A673 (cell line): Measurements from ENCODE around the gene DNAJC28. TPM values are rescaled to one million over a fixed set of nuclear protein-coding genes. Genes with fewer than 3 reads are reported as not detected.

ENCODE experiments used
- BruUV-seq: library from RNA; stranded (reverse); fragments of 400-500 nt; replicated peaks from 2 replicates; lab custom pipeline; 2021; lab: Mats Ljungman, UMichigan
- CTCF ChIA-PET: fragments of 300-600 bp; sonication (Branson Sonifier 250); formaldehyde crosslinking; loops from one replicate; lab custom pipeline; 2022; ENCODE audit warnings: antibody characterized with exemption; lab: Charles Lee
- POLR2A ChIA-PET: fragments of 300-600 bp; sonication (Branson Sonifier 250); formaldehyde crosslinking; loops from one replicate; lab custom pipeline; 2022; ENCODE audit warnings: antibody characterized with exemption; ENCODE audit not compliant: low non-redundant PET; lab: Charles Lee
- DNase-seq: peaks from one replicate; pipeline ENCODE4 v3.0.0-alpha.2; 2015; ENCODE audit warnings: low spot score
- H3K27ac ChIP-seq: fragments of 200-600 bp; sonication (generic); 2 replicates; pipeline ENCODE4 v1.5.1; 2016; ENCODE audit warnings: mixed run types, low read depth, mild to moderate bottlenecking, mixed read lengths, antibody characterized with exemption, low read length; ENCODE audit not compliant: poor library complexity, severe bottlenecking
- H3K27me3 ChIP-seq: fragments of 200-600 bp; sonication (generic); replicated peaks from 2 replicates; pipeline ENCODE4 v1.6.1; 2017; ENCODE audit warnings: mixed run types, low read depth, mild to moderate bottlenecking, mixed read lengths, antibody characterized with exemption, low read length; ENCODE audit not compliant: insufficient read depth, poor library complexity
- H3K36me3 ChIP-seq: fragments of 200-600 bp; sonication (generic); 2 replicates; pipeline ENCODE4 v1.6.1; 2016; ENCODE audit warnings: mixed run types, mild to moderate bottlenecking, mixed read lengths, antibody characterized with exemption, low read length; ENCODE audit not compliant: insufficient read depth, poor library complexity, severe bottlenecking
- H3K4me1 ChIP-seq: fragments of 200-600 bp; sonication (generic); 2 replicates; pipeline ENCODE4 v1.6.1; 2017; ENCODE audit warnings: mixed run types, mild to moderate bottlenecking, mixed read lengths, antibody characterized with exemption, low read length; ENCODE audit not compliant: insufficient read depth, poor library complexity, severe bottlenecking
- H3K4me3 ChIP-seq: fragments of 200-600 bp; sonication (generic); 2 replicates; pipeline ENCODE4 v1.5.1; 2016; ENCODE audit warnings: low read depth, mixed run types, mild to moderate bottlenecking, mixed read lengths, low read length; ENCODE audit not compliant: poor library complexity, severe bottlenecking
- H3K9me3 ChIP-seq: fragments of 200-600 bp; sonication (generic); 2 replicates; pipeline ENCODE4 v1.6.1; 2016; ENCODE audit warnings: mixed run types, low read depth, mild to moderate bottlenecking, mixed read lengths, antibody characterized with exemption, low read length; ENCODE audit not compliant: poor library complexity, severe bottlenecking
- CTCF ChIP-seq: fragments of 300-800, 200-600 bp; sonication (generic); conservative IDR thresholded peaks from 2 replicates; pipeline ENCODE4 v1.5.1; 2017; ENCODE audit warnings: low read depth, mild to moderate bottlenecking, antibody characterized with exemption, low read length, moderate library complexity, mixed read lengths
- EZH2 ChIP-seq: fragments of 200-600 bp; sonication (generic); IDR thresholded peaks from 2 replicates; pipeline ENCODE4 v1.6.1; 2017; ENCODE audit warnings: borderline replicate concordance, low read depth, mild to moderate bottlenecking, mixed read lengths, antibody characterized with exemption, low read length; ENCODE audit not compliant: poor library complexity, severe bottlenecking
- intact Hi-C: fragments of 100-400 bp; cut with micrococcal nuclease; formaldehyde crosslinking; loops from one replicate; pipeline ENCODE4 v1.10.0; 2022; ENCODE audit not compliant: unreplicated experiment
- total RNA-seq: library from RNA; stranded (reverse); gene quantifications from 2 replicates; pipeline ENCODE4 v1.2.3, GENCODE V29; 2021

DNAJC28 gene
- total RNA-seq, 1 experiment from 2014 or later, result 1.7 TPM

- POLR2A ChIA-PET, result no interaction called here
- peak overlapping the region; percentile 59 for H3K4me3 ChIP-seq
- H3K9me3 ChIP-seq, result no peaks in the 10 kb centered on the region
- H3K27ac ChIP-seq, result no peak overlapping the region
- peaks cover 11% of the 10 kb centered on the region for H3K4me1 ChIP-seq
- DNase-seq, result no peak
- no TSS peak for BruUV-seq
- intact Hi-C loops, result loop anchor here (5.0 kb wide), 1 partner anchor 48 kb away; the partner anchor contains the start of gene DONSON
- CTCF ChIA-PET, result no interaction called here
- TF ChIP-seq CTCF (no peak), EZH2 (no peak)
- H3K27me3 ChIP-seq, result no peaks in the 10 kb centered on the region
- peaks cover 55% of the 10 kb centered on the region for H3K36me3 ChIP-seq
These were observed 48.1 kb upstream of the DNAJC28 start for GRCh38 chr21:33539616-33540015.

- TF ChIP-seq EZH2, result no peak
- TF ChIP-seq CTCF, result no peak
- Histone ChIP-seq H3K9me3 (no peaks in the 10 kb centered on the region), H3K27me3 (no peaks in the 10 kb centered on the region), H3K4me1 (peaks cover 11% of the 10 kb centered on the region), H3K36me3 (peaks cover 78% of the 10 kb centered on the region), H3K27ac (no peak overlapping the region), H3K4me3 (no peak overlapping the region)
- no TSS peak for BruUV-seq
- CTCF ChIA-PET, result no interaction called here
- DNase-seq, result no peak
- POLR2A ChIA-PET, result no interaction called here
- intact Hi-C loops, result no loop called here
These were observed 45.7 kb upstream of the DNAJC28 start for GRCh38 chr21:33537212-33537611.

GRCh38 chr21:33531007-33531406, 39.5 kb upstream of the DNAJC28 start:
- no peak overlapping the region for H3K4me3 ChIP-seq
- H3K27ac ChIP-seq, result no peak overlapping the region
- intact Hi-C loops, result no loop called here
- no peak for TF ChIP-seq CTCF
- TF ChIP-seq EZH2, result no peak
- CTCF ChIA-PET, result interaction anchor here (0.6 kb wide), 1 partner anchor 51 kb away, joined by 7 read pairs; the partner anchor contains the start of gene TMEM50B
- peaks cover 97% of the 10 kb centered on the region for H3K36me3 ChIP-seq
- no peaks in the 10 kb centered on the region for H3K27me3 ChIP-seq
- POLR2A ChIA-PET, result no interaction called here
- BruUV-seq, result no TSS peak
- H3K4me1 ChIP-seq, result no peaks in the 10 kb centered on the region
- H3K9me3 ChIP-seq, result no peaks in the 10 kb centered on the region
- no peak for DNase-seq
